Measurements from ENCODE around the gene IQSEC1. TPM values are rescaled to one million over a fixed set of nuclear protein-coding genes. Genes with fewer than 3 reads are reported as not detected.

The IQSEC1 gene
- total and polyA plus RNA-seq, 7 experiments from 2014 or later, result 21.1 to 163 (median 70.2) TPM

- no peak for DNase-seq
- no peak overlapping the region for H3K4me3 ChIP-seq (ENCODE audit: low read length)
- no peaks in the 10 kb centered on the region for H3K4me1 ChIP-seq (ENCODE audit: control insufficient read depth in 2 of 2, insufficient read depth in 2 of 2, low read length in 2 of 2)
- H3K36me3 Mint-ChIP-seq, result no peaks in the 10 kb centered on the region
- H3K27ac ChIP-seq (ENCODE audit: low read depth, low read length), result no peak overlapping the region
- no peaks in the 10 kb centered on the region for H3K36me3 ChIP-seq (ENCODE audit: control insufficient read depth in 2 of 3, insufficient read depth in 3 of 3, low read length in 3 of 3)
- H3K27ac Mint-ChIP-seq, result peak overlapping the region in 1 of 9 donors; percentile 36
- peaks cover 0 to 3% (median 0%) of the 10 kb centered on the region in 7 donors for H3K4me1 Mint-ChIP-seq
- ChIA-PET POLR2A (no interaction called here), CTCF (interaction anchor here (0.8 to 1.2 kb wide), 2 partner anchors 10 to 11 kb away, joined by 3 to 4 read pairs; no protein-coding TSS in a partner anchor)
- intact Hi-C loops (cut with micrococcal nuclease), result no loop called here
- H3K27me3 ChIP-seq (ENCODE audit: control insufficient read depth in 2 of 2, insufficient read depth in 2 of 2, low read length in 2 of 2), result no peaks in the 10 kb centered on the region
- ATAC-seq, result no peak
- no peaks in the 10 kb centered on the region for H3K9me3 ChIP-seq (ENCODE audit: control insufficient read depth in 2 of 3, low read length in 3 of 3)
- H3K9me3 Mint-ChIP-seq, result no peaks in the 10 kb centered on the region
- H3K4me3 Mint-ChIP-seq, result no peak overlapping the region
- no peaks in the 10 kb centered on the region for H3K27me3 Mint-ChIP-seq
Measured at GRCh38 chr3:13102386-13103345, 29.4 kb upstream of the IQSEC1 start.

- no peaks in the 10 kb centered on the region for H3K9me3 ChIP-seq (ENCODE audit: control insufficient read depth in 2 of 3, low read length in 3 of 3)
Measured at GRCh38 chr3:13099707-13100106, 26.5 kb upstream of the IQSEC1 start.

GRCh38 chr3:13098192-13098988 lies 25.2 kb upstream of the IQSEC1 start:
- Histone ChIP-seq H3K27me3 (ENCODE audit: control insufficient read depth in 2 of 2, insufficient read depth in 2 of 2, low read length in 2 of 2) (no peaks in the 10 kb centered on the region), H3K9me3 (ENCODE audit: control insufficient read depth in 2 of 3, low read length in 3 of 3) (no peaks in the 10 kb centered on the region), H3K4me1 (ENCODE audit: control insufficient read depth in 2 of 2, insufficient read depth in 2 of 2, low read length in 2 of 2) (no peaks in the 10 kb centered on the region), H3K4me3 (ENCODE audit: low read length) (no peak overlapping the region), H3K27ac (ENCODE audit: low read depth, low read length) (no peak overlapping the region), H3K36me3 (ENCODE audit: control insufficient read depth in 2 of 3, insufficient read depth in 3 of 3, low read length in 3 of 3) (no peaks in the 10 kb centered on the region)
- POLR2A ChIA-PET, result no interaction called here
- CTCF ChIA-PET, result no interaction called here
- Mint-ChIP-seq H3K27ac (no peak overlapping the region), H3K36me3 (no peaks in the 10 kb centered on the region), H3K9me3 (no peaks in the 10 kb centered on the region), H3K4me3 (no peak overlapping the region), H3K4me1 (peaks cover 0 to 3% (median 0%) of the 10 kb centered on the region in 7 donors), H3K27me3 (peaks cover 0 to 15% (median 12%) of the 10 kb centered on the region in 5 donors)
- ATAC-seq, result no peak
- intact Hi-C loops (cut with micrococcal nuclease), result loop anchor here in 1 of 2 donors (10.0 kb wide), 1 partner anchor 206 kb away; no protein-coding TSS in a partner anchor
- DNase-seq, result no peak

More at GRCh38 chr3:13099707-13100106, 26.5 kb upstream of the IQSEC1 start:
- intact Hi-C loops (cut with micrococcal nuclease), result loop anchor here in 1 of 2 donors (10.0 kb wide), 1 partner anchor 205 kb away; no protein-coding TSS in a partner anchor
- H3K27me3 ChIP-seq (ENCODE audit: control insufficient read depth in 2 of 2, insufficient read depth in 2 of 2, low read length in 2 of 2), result no peaks in the 10 kb centered on the region
- no peak overlapping the region for H3K4me3 ChIP-seq (ENCODE audit: low read length)
- H3K4me1 Mint-ChIP-seq, result peaks cover 0 to 3% (median 0%) of the 10 kb centered on the region in 7 donors
- ATAC-seq (no peak), DNase-seq (no peak)
- no peaks in the 10 kb centered on the region for H3K9me3 Mint-ChIP-seq
- H3K27ac ChIP-seq (ENCODE audit: low read depth, low read length), result no peak overlapping the region
- no peaks in the 10 kb centered on the region for H3K36me3 ChIP-seq (ENCODE audit: control insufficient read depth in 2 of 3, insufficient read depth in 3 of 3, low read length in 3 of 3)
- H3K36me3 Mint-ChIP-seq, result no peaks in the 10 kb centered on the region
- H3K27ac Mint-ChIP-seq, result no peak overlapping the region
- no peak overlapping the region for H3K4me3 Mint-ChIP-seq
- H3K27me3 Mint-ChIP-seq, result peaks cover 0 to 7% (median 5%) of the 10 kb centered on the region in 5 donors
- ChIA-PET POLR2A (no interaction called here), CTCF (interaction anchor here (0.6 kb wide), 1 partner anchor 30 kb away, joined by 3 read pairs; no protein-coding TSS in a partner anchor)
- H3K4me1 ChIP-seq (ENCODE audit: control insufficient read depth in 2 of 2, insufficient read depth in 2 of 2, low read length in 2 of 2), result no peaks in the 10 kb centered on the region

- Mint-ChIP-seq H3K27ac (no peak overlapping the region), H3K27me3 (peaks cover 0 to 17% (median 12%) of the 10 kb centered on the region in 5 donors), H3K36me3 (no peaks in the 10 kb centered on the region), H3K4me3 (no peak overlapping the region), H3K4me1 (peaks cover 0 to 14% (median 3%) of the 10 kb centered on the region in 7 donors), H3K9me3 (no peaks in the 10 kb centered on the region)
- H3K4me3 ChIP-seq (ENCODE audit: low read length), result no peak overlapping the region
- DNase-seq, result no peak
- CTCF ChIA-PET, result no interaction called here
- no peaks in the 10 kb centered on the region for H3K4me1 ChIP-seq (ENCODE audit: control insufficient read depth in 2 of 2, insufficient read depth in 2 of 2, low read length in 2 of 2)
- intact Hi-C loops (cut with micrococcal nuclease), result loop anchor here in 1 of 2 donors (10.0 kb wide), 1 partner anchor 208 kb away; no protein-coding TSS in a partner anchor
- no peak overlapping the region for H3K27ac ChIP-seq (ENCODE audit: low read depth, low read length)
- no peaks in the 10 kb centered on the region for H3K36me3 ChIP-seq (ENCODE audit: control insufficient read depth in 2 of 3, insufficient read depth in 3 of 3, low read length in 3 of 3)
- no peaks in the 10 kb centered on the region for H3K9me3 ChIP-seq (ENCODE audit: control insufficient read depth in 2 of 3, low read length in 3 of 3)
- no peaks in the 10 kb centered on the region for H3K27me3 ChIP-seq (ENCODE audit: control insufficient read depth in 2 of 2, insufficient read depth in 2 of 2, low read length in 2 of 2)
- ATAC-seq, result no peak
- POLR2A ChIA-PET, result no interaction called here
Measured at GRCh38 chr3:13096356-13096755, 23.1 kb upstream of the IQSEC1 start.

GRCh38 chr3:13095408-13095937 lies 22.2 kb upstream of the IQSEC1 start:
- no peak for ATAC-seq
- Mint-ChIP-seq H3K36me3 (no peaks in the 10 kb centered on the region), H3K9me3 (no peaks in the 10 kb centered on the region), H3K27ac (no peak overlapping the region), H3K27me3 (peaks cover 0 to 17% (median 12%) of the 10 kb centered on the region in 5 donors), H3K4me1 (peaks cover 0 to 14% (median 3%) of the 10 kb centered on the region in 7 donors), H3K4me3 (no peak overlapping the region)
- no peaks in the 10 kb centered on the region for H3K27me3 ChIP-seq (ENCODE audit: control insufficient read depth in 2 of 2, insufficient read depth in 2 of 2, low read length in 2 of 2)
- no peaks in the 10 kb centered on the region for H3K4me1 ChIP-seq (ENCODE audit: control insufficient read depth in 2 of 2, insufficient read depth in 2 of 2, low read length in 2 of 2)
- H3K27ac ChIP-seq (ENCODE audit: low read depth, low read length), result no peak overlapping the region
- POLR2A ChIA-PET, result no interaction called here
- no peaks in the 10 kb centered on the region for H3K9me3 ChIP-seq (ENCODE audit: control insufficient read depth in 2 of 3, low read length in 3 of 3)
- no peaks in the 10 kb centered on the region for H3K36me3 ChIP-seq (ENCODE audit: control insufficient read depth in 2 of 3, insufficient read depth in 3 of 3, low read length in 3 of 3)
- CTCF ChIA-PET, result no interaction called here
- no peak overlapping the region for H3K4me3 ChIP-seq (ENCODE audit: low read length)
- intact Hi-C loops (cut with micrococcal nuclease), result loop anchor here in 1 of 2 donors (10.0 kb wide), 1 partner anchor 209 kb away; no protein-coding TSS in a partner anchor
- no peak for DNase-seq

GRCh38 chr3:13093687-13094086 lies 20.5 kb upstream of the IQSEC1 start:
- Mint-ChIP-seq H3K4me1 (peaks cover 0 to 14% (median 3%) of the 10 kb centered on the region in 7 donors), H3K36me3 (no peaks in the 10 kb centered on the region), H3K27me3 (peaks cover 0 to 17% (median 12%) of the 10 kb centered on the region in 5 donors), H3K9me3 (no peaks in the 10 kb centered on the region), H3K4me3 (no peak overlapping the region), H3K27ac (no peak overlapping the region)
- Histone ChIP-seq H3K36me3 (ENCODE audit: control insufficient read depth in 2 of 3, insufficient read depth in 3 of 3, low read length in 3 of 3) (no peaks in the 10 kb centered on the region), H3K27ac (ENCODE audit: low read depth, low read length) (no peak overlapping the region), H3K27me3 (ENCODE audit: control insufficient read depth in 2 of 2, insufficient read depth in 2 of 2, low read length in 2 of 2) (no peaks in the 10 kb centered on the region), H3K4me3 (ENCODE audit: low read length) (no peak overlapping the region), H3K4me1 (ENCODE audit: control insufficient read depth in 2 of 2, insufficient read depth in 2 of 2, low read length in 2 of 2) (no peaks in the 10 kb centered on the region), H3K9me3 (ENCODE audit: control insufficient read depth in 2 of 3, low read length in 3 of 3) (no peaks in the 10 kb centered on the region)
- intact Hi-C loops (cut with micrococcal nuclease), result loop anchor here (5.0 to 10.0 kb wide), 4 partner anchors 189 to 784 kb away; no protein-coding TSS in a partner anchor
- no peak for ATAC-seq
- no peak for DNase-seq
- CTCF ChIA-PET, result interaction anchor here (1.1 to 2.9 kb wide), 4 partner anchors 359 to 557 kb away, joined by 3 to 26 read pairs (median 6); no protein-coding TSS in a partner anchor
- POLR2A ChIA-PET, result no interaction called here

All from naive thymus-derived CD4-positive, alpha-beta T cell (primary cell).